ENCODE results near the gene TMEM164. TPM values are rescaled to one million over a fixed set of nuclear protein-coding genes. Genes with fewer than 3 reads are reported as not detected.

TMEM164 gene
- total and polyA plus RNA-seq, 2 of the 4 experiments (the other 2 are of a cell fraction) = 6.3 to 7.1 TPM

- no peak for TF ChIP-seq CTCF (conservative IDR thresholded peaks at IDR 0.05; ENCODE audit: low read depth, low read length)
- no peak for TF ChIP-seq NFE2L2 (IDR thresholded peaks at IDR 0.05; ENCODE audit: low read depth, low read length)
- no peak for TF ChIP-seq MAFK (IDR thresholded peaks at IDR 0.05; ENCODE audit: low read depth, low read length)
- no peak for TF ChIP-seq MAZ (IDR thresholded peaks at IDR 0.05; ENCODE audit: borderline replicate concordance, low read depth, low read length)
- TF ChIP-seq ELK1 (IDR thresholded peaks at IDR 0.05; ENCODE audit: borderline replicate concordance, low read depth, low read length) = no peak
- TF ChIP-seq RAD21 (IDR thresholded peaks at IDR 0.05; ENCODE audit: low read length) = no peak
- TF ChIP-seq BHLHE40 (IDR thresholded peaks at IDR 0.05; ENCODE audit: low read depth, low read length) = no peak
- TF ChIP-seq, protein P1, sequence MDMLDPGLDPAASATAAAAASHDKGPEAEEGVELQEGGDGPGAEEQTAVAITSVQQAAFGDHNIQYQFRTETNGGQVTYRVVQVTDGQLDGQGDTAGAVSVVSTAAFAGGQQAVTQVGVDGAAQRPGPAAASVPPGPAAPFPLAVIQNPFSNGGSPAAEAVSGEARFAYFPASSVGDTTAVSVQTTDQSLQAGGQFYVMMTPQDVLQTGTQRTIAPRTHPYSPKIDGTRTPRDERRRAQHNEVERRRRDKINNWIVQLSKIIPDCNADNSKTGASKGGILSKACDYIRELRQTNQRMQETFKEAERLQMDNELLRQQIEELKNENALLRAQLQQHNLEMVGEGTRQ (IDR thresholded peaks at IDR 0.05; ENCODE audit: low read depth, low read length) = no peak
- TF ChIP-seq MXI1 (IDR thresholded peaks at IDR 0.05; ENCODE audit: borderline replicate concordance, low read depth, low read length) = no peak
- TF ChIP-seq RCOR1 (IDR thresholded peaks at IDR 0.05; ENCODE audit: insufficient replicate concordance, low read length) = no peak
- TF ChIP-seq RFX5 (IDR thresholded peaks at IDR 0.05; ENCODE audit: low read depth, low read length) = no peak
- TF ChIP-seq SMC3 (IDR thresholded peaks at IDR 0.05; ENCODE audit: low read depth, low read length) = no peak
- TF ChIP-seq POLR2A (IDR thresholded peaks at IDR 0.05; ENCODE audit: low read depth, low read length) = no peak
- no peak for TF ChIP-seq FOS (IDR thresholded peaks at IDR 0.05; ENCODE audit: low read depth, low read length)
- TF ChIP-seq CEBPB (IDR thresholded peaks at IDR 0.05; ENCODE audit: low read depth, low read length) = no peak
- no peak for TF ChIP-seq CHD1 (IDR thresholded peaks at IDR 0.05; ENCODE audit: low read depth, low read length)
- in situ Hi-C loops (cut with MboI; ENCODE audit: low sequenced_read_pairs) (no loop called here), dilution Hi-C loops (cut with HindIII; ENCODE audit: low sequenced_read_pairs, unreplicated experiment) (no loop called here), intact Hi-C loops (cut with micrococcal nuclease) (no loop called here)
- Histone ChIP-seq H3K4me2 (ENCODE audit: low read depth, low read length) (no peak overlapping the region), H3K4me1 (ENCODE audit: control insufficient read depth, insufficient read depth, low read length) (peaks cover 4% of the 10 kb centered on the region), H3K14ac (replicated peaks; ENCODE audit: low read depth, low read length) (0 out of 2 replicates have a peak overlapping the region, but pooled peaks have one; percentile 29), H3K9me1 (ENCODE audit: insufficient read depth, low read length) (peaks cover 7% of the 10 kb centered on the region; the same call in 1 of the 2 replicates), H2BK120ac (ENCODE audit: low read depth, low read length) (peak overlapping the region; percentile 52; the same call in 1 of the 2 replicates), H2BK5ac (ENCODE audit: low read depth, low read length, poor library complexity, severe bottlenecking) (no peak overlapping the region), H4K8ac (ENCODE audit: low read depth in 2 of 2, low read length in 2 of 2) (peak overlapping the region in 1 of 2 experiments; percentile 35; a peak in 1 of 4 replicates), H2BK15ac (ENCODE audit: low read depth, low read length) (peak overlapping the region; percentile 41; the same call in 1 of the 3 replicates), H3K27me3 (ENCODE audit: control insufficient read depth, insufficient read depth, low read length) (peaks cover 3% of the 10 kb centered on the region; the same call in 1 of the 2 replicates), H3K36me3 (ENCODE audit: control insufficient read depth, insufficient read depth, low read length) (no peaks in the 10 kb centered on the region), H3K9me3 (ENCODE audit: control insufficient read depth, insufficient read depth, low read length) (no peaks in the 10 kb centered on the region), H4K5ac (ENCODE audit: low read depth, low read length) (no peak overlapping the region), H3K23ac (ENCODE audit: low read depth, low read length) (no peak overlapping the region), H4K91ac (ENCODE audit: insufficient read depth, low read depth, low read length) (0 out of 2 replicates have a peak overlapping the region, but pooled peaks have one; percentile 14), H2BK20ac (ENCODE audit: low read depth, low read length) (no peak overlapping the region; the same call in 1 of the 2 replicates), H3K79me1 (ENCODE audit: low read depth in 1 of 2, low read length in 2 of 2) (peaks cover 0 to 8% of the 10 kb centered on the region in 2 experiments; a peak in 3 of 4 replicates), H3K27ac (ENCODE audit: insufficient read depth, low read length) (no peak overlapping the region), H3K9ac (ENCODE audit: low read depth, low read length) (no peak overlapping the region), H4K20me1 (ENCODE audit: insufficient read depth, low read length) (no peaks in the 10 kb centered on the region), H3K18ac (ENCODE audit: low read depth, low read length) (no peak overlapping the region), H3K4ac (ENCODE audit: low read depth, low read length) (no peak overlapping the region), H2AK9ac (replicated peaks; ENCODE audit: low read depth, low read length, poor library complexity) (no peak overlapping the region), H2AK5ac (ENCODE audit: low read depth, low read length) (peak overlapping the region; percentile 57; the same call in 1 of the 2 replicates), H3K56ac (ENCODE audit: extremely low read depth, insufficient read depth, low read length) (no peak overlapping the region), H2AFZ (replicated peaks; ENCODE audit: low read length, poor library complexity) (no peak overlapping the region), H3K4me3 (ENCODE audit: insufficient read depth, low read depth, low read length) (no peak overlapping the region)
- DNase-seq (no peak), ATAC-seq (ENCODE audit: low read depth) (no peak)
- CTCF ChIA-PET = interaction anchor here (0.8 to 2.4 kb wide), 6 partner anchors 39 to 258 kb away, joined by 3 to 9 read pairs (median 4); partner anchors contain the start of gene AMMECR1
- no TSS peak for BruUV-seq (replicated peaks)
- POLR2A ChIA-PET (ENCODE audit: unreplicated experiment) = no interaction called here
- WGBS, 2 experiments (ENCODE audit: extremely low coverage in 2 of 2, insufficient read length in 1 of 2) = 57% methylated on average over 1 of the region's 1 CpG; no CpG with 5 or more reads in 1 of the 2 experiments
Observed at GRCh38 chrX:110161361-110161686, 158.4 kb downstream of the TMEM164 start.

All from IMR-90 (cell line).